Epithelial cell of esophagus (primary cell): ENCODE results near the gene PRAME.

Source experiments
- DNase-seq: peaks from one replicate; pipeline ENCODE4 v3.0.0; 2010; ENCODE audit warnings: low read depth
- H3K4me3 ChIP-seq: 2 replicates; pipeline ENCODE4 v1.5.1; 2011; ENCODE audit warnings: mild to moderate bottlenecking, low read length, control low read depth
- TF ChIP-seq, protein P1 (sequence below): IDR thresholded peaks from 2 replicates; pipeline ENCODE4 v1.5.1; 2011; ENCODE audit warnings: low read depth, mild to moderate bottlenecking, low read length, control low read depth, inconsistent platforms; ENCODE audit not compliant: insufficient read depth; ENCODE audit errors: missing control alignments

Gene PRAME

GRCh38 chr22:22548317-22548716 is 10.7 kb downstream of the PRAME start:
- H3K4me3 ChIP-seq = no peak overlapping the region
- TF ChIP-seq, protein P1, sequence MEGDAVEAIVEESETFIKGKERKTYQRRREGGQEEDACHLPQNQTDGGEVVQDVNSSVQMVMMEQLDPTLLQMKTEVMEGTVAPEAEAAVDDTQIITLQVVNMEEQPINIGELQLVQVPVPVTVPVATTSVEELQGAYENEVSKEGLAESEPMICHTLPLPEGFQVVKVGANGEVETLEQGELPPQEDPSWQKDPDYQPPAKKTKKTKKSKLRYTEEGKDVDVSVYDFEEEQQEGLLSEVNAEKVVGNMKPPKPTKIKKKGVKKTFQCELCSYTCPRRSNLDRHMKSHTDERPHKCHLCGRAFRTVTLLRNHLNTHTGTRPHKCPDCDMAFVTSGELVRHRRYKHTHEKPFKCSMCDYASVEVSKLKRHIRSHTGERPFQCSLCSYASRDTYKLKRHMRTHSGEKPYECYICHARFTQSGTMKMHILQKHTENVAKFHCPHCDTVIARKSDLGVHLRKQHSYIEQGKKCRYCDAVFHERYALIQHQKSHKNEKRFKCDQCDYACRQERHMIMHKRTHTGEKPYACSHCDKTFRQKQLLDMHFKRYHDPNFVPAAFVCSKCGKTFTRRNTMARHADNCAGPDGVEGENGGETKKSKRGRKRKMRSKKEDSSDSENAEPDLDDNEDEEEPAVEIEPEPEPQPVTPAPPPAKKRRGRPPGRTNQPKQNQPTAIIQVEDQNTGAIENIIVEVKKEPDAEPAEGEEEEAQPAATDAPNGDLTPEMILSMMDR = no peak
- no peak for DNase-seq

DNA sequence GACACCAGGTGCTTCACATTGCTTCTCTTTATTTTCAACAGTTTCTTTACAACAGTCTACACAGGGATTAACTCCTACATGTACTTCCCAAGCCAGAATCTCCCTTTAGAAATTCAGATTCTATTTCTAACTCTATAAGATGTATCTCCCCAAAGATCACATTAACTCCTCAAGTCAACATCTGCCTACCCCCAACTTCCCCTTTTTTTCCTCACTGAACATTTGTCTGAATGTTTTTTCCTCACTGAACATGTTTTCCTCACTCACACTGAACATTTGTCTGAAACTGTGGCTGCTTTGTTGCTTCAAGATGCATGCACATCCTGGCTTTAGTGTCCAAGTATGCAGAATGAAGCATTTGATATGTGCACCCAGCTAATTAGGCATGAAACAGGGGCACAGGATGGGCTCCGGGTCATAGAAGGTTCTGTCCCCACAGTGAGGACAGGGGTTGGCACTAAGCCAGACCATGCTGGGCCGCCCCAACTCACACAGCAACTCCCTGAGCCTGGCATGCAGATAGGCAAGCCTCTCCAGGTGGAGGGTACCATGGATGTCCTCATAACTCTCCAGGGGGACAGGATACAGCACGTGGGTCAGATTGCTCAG is 11.3 kb downstream of the PRAME start:
- H3K4me3 ChIP-seq = no peak overlapping the region
- no peak for DNase-seq
- TF ChIP-seq, protein P1 = no peak

GRCh38 chr22:22547226-22547625 is 11.8 kb downstream of the PRAME start:
- TF ChIP-seq, protein P1 = no peak
- H3K4me3 ChIP-seq = no peak overlapping the region
- DNase-seq = no peak

- DNase-seq = peak; percentile 5
- TF ChIP-seq, protein P1 = no peak
- H3K4me3 ChIP-seq = no peak overlapping the region
Measured at GRCh38 chr22:22546490-22546889, 12.6 kb downstream of the PRAME start.

DNA sequence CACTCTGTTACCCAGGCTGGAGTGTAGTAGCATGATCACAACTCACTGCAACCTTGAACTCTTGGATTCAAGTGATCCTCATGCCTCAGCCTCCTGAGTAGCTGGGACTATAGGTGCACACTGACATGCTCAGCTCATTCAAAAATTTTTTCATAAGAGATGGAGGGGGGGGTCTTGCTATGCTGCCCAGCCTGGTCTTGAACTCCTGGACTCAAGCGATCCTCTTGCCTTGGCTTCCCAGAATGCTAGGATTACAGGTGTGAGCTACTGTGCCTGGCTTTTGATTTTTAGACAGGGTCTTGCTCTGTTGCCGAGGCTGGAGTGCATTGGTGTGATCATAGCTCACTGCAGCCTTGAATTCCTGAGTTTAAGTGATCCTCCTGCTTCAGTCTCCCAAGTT is 14.0 kb downstream of the PRAME start:
- DNase-seq = no peak
- H3K4me3 ChIP-seq = no peak overlapping the region

DNA sequence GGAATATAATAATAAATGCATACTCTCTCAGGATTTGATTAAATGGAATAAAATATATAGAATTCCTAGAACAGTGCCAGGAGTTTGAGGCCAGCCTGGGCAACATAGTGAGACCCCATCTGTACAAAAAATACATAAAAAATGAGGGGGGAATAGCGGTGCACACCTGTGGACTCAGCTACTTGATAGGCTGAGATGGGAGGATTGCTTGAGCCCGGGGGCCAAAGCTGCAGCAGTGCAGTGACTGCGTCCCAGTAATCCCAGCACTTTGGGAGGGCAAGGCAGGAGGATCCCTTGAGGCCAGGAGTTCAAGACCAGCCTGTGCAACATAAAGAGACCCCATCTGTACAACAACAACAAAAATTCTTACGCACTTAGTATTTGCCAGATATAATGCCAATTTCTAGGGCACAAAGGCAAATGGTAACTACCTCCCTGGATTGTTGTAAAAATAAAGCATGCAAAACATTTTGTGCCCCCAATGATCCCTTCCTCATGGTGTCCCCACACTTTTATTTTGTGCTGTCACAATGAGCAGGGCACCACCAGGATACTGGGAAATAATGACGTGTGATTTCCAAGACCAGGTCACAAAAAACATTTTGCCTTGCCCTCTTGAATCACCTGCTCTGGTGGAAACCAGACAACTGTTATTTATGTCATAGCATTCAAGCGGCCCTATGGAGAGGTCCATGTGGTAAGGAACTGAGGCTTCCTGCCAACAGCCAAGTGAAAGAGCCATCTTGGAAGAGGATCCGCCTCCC is 20.7 kb downstream of the PRAME start:
- H3K4me3 ChIP-seq = no peak overlapping the region
- no peak for DNase-seq
- TF ChIP-seq, protein P1 = no peak

More for the DNA sequence above, 14.0 kb downstream of the PRAME start:
- TF ChIP-seq, protein P1 = no peak

DNA sequence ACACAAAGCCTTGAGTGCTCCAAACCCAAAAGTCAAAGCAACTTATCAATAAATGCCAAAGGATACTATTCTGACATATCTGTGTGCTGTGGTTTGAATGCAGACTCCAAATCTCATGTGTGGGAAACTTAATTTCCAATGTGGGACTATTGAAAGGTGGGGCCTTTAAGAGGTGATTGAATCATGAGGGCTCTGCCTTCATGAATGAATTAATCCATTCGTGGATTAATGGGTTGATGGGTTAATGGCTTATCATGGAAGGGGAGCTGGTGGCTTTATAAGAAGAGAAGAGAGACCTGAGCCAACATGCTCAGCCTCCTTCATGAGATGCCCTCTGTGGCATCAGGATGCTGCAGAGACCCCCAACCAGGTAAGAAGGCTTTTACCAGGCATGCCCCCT is 22.1 kb downstream of the PRAME start:
- TF ChIP-seq, protein P1 = no peak
- no peak overlapping the region for H3K4me3 ChIP-seq
- no peak for DNase-seq
